Uterus (tissue), 4 donors: Measurements from ENCODE around the gene TMEM258. TPM values are rescaled to one million over a fixed set of nuclear protein-coding genes. Genes with fewer than 3 reads are reported as not detected.

Experiments
- DNase-seq, 2 donors: peaks; one replicate each; pipeline ENCODE4 v3.0.0-alpha.2; 2019 to 2020
- H3K27ac ChIP-seq, 2 donors: fragments of 200-600 bp; sonication (generic); 1 replicate in 1 of 2; 2 replicates in 1 of 2; pipeline ENCODE4 v1.5.1; 2016 to 2018
- H3K27me3 ChIP-seq, 2 donors: fragments of 200-600 bp; sonication (generic); one replicate each; pipeline ENCODE4 v1.5.1; 2018 to 2019; ENCODE audit warnings: control low read depth in 1 of 2
- H3K36me3 ChIP-seq, 2 donors: fragments of 200-600 bp; sonication (generic); one replicate each; pipeline ENCODE4 v1.5.1; 2019; ENCODE audit warnings: control low read depth in 1 of 2
- H3K4me1 ChIP-seq, 2 donors: fragments of 200-600 bp; sonication (generic); one replicate each; pipeline ENCODE4 v1.5.1; 2018 to 2019; ENCODE audit warnings: control low read depth in 1 of 2
- H3K4me3 ChIP-seq, 2 donors: fragments of 200-600 bp; sonication (generic); 1 replicate in 1 of 2; 2 replicates in 1 of 2; pipeline ENCODE4 v1.5.1; 2018 to 2019; ENCODE audit warnings: mild to moderate bottlenecking in 1 of 2
- H3K9me3 ChIP-seq, 2 donors: fragments of 200-600 bp; sonication (generic); one replicate each; pipeline ENCODE4 v1.5.1; 2019; ENCODE audit warnings: control low read depth in 1 of 2
- CTCF ChIP-seq, 4 experiments: fragments of 200-600 bp in 2 of 4; fragments of 450-650 bp in 2 of 4; sonication (generic) in 2 of 4; IDR thresholded peaks; one replicate each; pipeline ENCODE4 v1.5.1; 2016 to 2019; ENCODE audit warnings: antibody characterized with exemption in 4 of 4, mild to moderate bottlenecking in 2 of 4, moderate library complexity in 1 of 4
- POLR2A ChIP-seq, 2 donors: fragments of 450-650 bp; IDR thresholded peaks; one replicate each; pipeline ENCODE4 v1.6.1; 2016; ENCODE audit warnings: antibody characterized with exemption in 2 of 2, mild to moderate bottlenecking in 1 of 2, moderate library complexity in 1 of 2
- intact Hi-C: fragments of 100-400 bp; cut with DNase I; formaldehyde crosslinking; loops from one replicate; pipeline ENCODE4 v1.15.1; 2023; ENCODE audit warnings: low total_unique reads
- total RNA-seq, 4 donors: library from RNA; depleted of rRNA in 3 of 4; stranded (reverse); fragments of >200 nt in 3 of 4; gene quantifications; one replicate each; pipeline versions ENCODE4 v1.1.0 to v1.2.4, GENCODE V29; 2014 to 2023
- donor health status: DM: yes; HTN: yes; CAD: no.

Gene TMEM258
- total RNA-seq, 4 donors from 2014 or later: 14.6 to 96.9 (median 38.7) TPM

GRCh38 chr11:61838921-61839320 lies 46.5 kb upstream of the TMEM258 start:
- no peaks in the 10 kb centered on the region for H3K27me3 ChIP-seq
- TF ChIP-seq CTCF (IDR thresholded peaks at IDR 0.05): no peak
- no peak for TF ChIP-seq POLR2A (IDR thresholded peaks at IDR 0.05)
- no peak overlapping the region for H3K27ac ChIP-seq
- H3K36me3 ChIP-seq: no peaks in the 10 kb centered on the region
- intact Hi-C loops: no loop called here
- DNase-seq: no peak
- no peak overlapping the region for H3K4me3 ChIP-seq
- no peaks in the 10 kb centered on the region for H3K9me3 ChIP-seq
- peaks cover 0 to 6% of the 10 kb centered on the region in 2 donors for H3K4me1 ChIP-seq

- H3K36me3 ChIP-seq: no peaks in the 10 kb centered on the region
- intact Hi-C loops: no loop called here
- no peak overlapping the region for H3K4me3 ChIP-seq
- H3K4me1 ChIP-seq: peaks cover 0 to 6% of the 10 kb centered on the region in 2 donors
- H3K27ac ChIP-seq: no peak overlapping the region
- DNase-seq: no peak
- TF ChIP-seq CTCF (IDR thresholded peaks at IDR 0.05) (no peak), POLR2A (IDR thresholded peaks at IDR 0.05) (no peak)
- no peaks in the 10 kb centered on the region for H3K27me3 ChIP-seq
- H3K9me3 ChIP-seq: no peaks in the 10 kb centered on the region
Measured at GRCh38 chr11:61838501-61838900, 46.1 kb upstream of the TMEM258 start.

GRCh38 chr11:61837411-61838005 lies 45.1 kb upstream of the TMEM258 start:
- no peaks in the 10 kb centered on the region for H3K36me3 ChIP-seq
- no peaks in the 10 kb centered on the region for H3K9me3 ChIP-seq
- DNase-seq: no peak
- H3K27me3 ChIP-seq: no peaks in the 10 kb centered on the region
- H3K4me1 ChIP-seq: peaks cover 0 to 6% of the 10 kb centered on the region in 2 donors
- H3K4me3 ChIP-seq: no peak overlapping the region
- intact Hi-C loops: no loop called here
- TF ChIP-seq CTCF (IDR thresholded peaks at IDR 0.05): no peak
- no peak for TF ChIP-seq POLR2A (IDR thresholded peaks at IDR 0.05)
- H3K27ac ChIP-seq: no peak overlapping the region

- TF ChIP-seq POLR2A (IDR thresholded peaks at IDR 0.05) (no peak), CTCF (IDR thresholded peaks at IDR 0.05) (no peak)
- Histone ChIP-seq H3K36me3 (no peaks in the 10 kb centered on the region), H3K9me3 (no peaks in the 10 kb centered on the region), H3K27me3 (no peaks in the 10 kb centered on the region), H3K4me1 (peaks cover 9 to 18% of the 10 kb centered on the region in 2 donors), H3K4me3 (no peak overlapping the region), H3K27ac (peak overlapping the region in 1 of 2 donors; percentile 80)
- no peak for DNase-seq
- intact Hi-C loops: no loop called here
Measured at GRCh38 chr11:61836193-61836592, 43.8 kb upstream of the TMEM258 start.

GRCh38 chr11:61834278-61835048 lies 42.1 kb upstream of the TMEM258 start:
- peaks cover 11 to 22% of the 10 kb centered on the region in 2 donors for H3K4me1 ChIP-seq
- intact Hi-C loops: no loop called here
- H3K4me3 ChIP-seq: no peak overlapping the region
- H3K27me3 ChIP-seq: no peaks in the 10 kb centered on the region
- H3K27ac ChIP-seq: peak overlapping the region; percentile 77 to 80
- H3K9me3 ChIP-seq: no peaks in the 10 kb centered on the region
- TF ChIP-seq POLR2A (IDR thresholded peaks at IDR 0.05) (no peak), CTCF (IDR thresholded peaks at IDR 0.05) (no peak)
- peak; percentile 60 to 64 for DNase-seq
- no peaks in the 10 kb centered on the region for H3K36me3 ChIP-seq
